ENCODE results near the gene CYP24A1. TPM values are rescaled to one million over a fixed set of nuclear protein-coding genes. Genes with fewer than 3 reads are reported as not detected.

The CYP24A1 gene
- total and polyA plus RNA-seq, 2 of the 13 experiments (the other 11 are each of a cell fraction or from before 2014, with no cell fraction given), result 9.4 to 32.7 TPM

GRCh38 chr20:54118220-54119001 is 55.4 kb downstream of the CYP24A1 start (continued):
- TF ChIP-seq ZNF609 (CRISPR knock-in tag; IDR thresholded peaks at IDR 0.05; ENCODE audit: borderline replicate concordance) (0 out of 2 replicates have a peak, but pooled peaks have one; percentile 22), ATM (IDR thresholded peaks at IDR 0.05; ENCODE audit: borderline replicate concordance) (no peak), SOX13 (IDR thresholded peaks at IDR 0.05) (no peak), SOX13 (CRISPR knock-in tag; conservative IDR thresholded peaks at IDR 0.05 in 1 of 2, IDR thresholded peaks at IDR 0.05 in 1 of 2) (peak in 1 of 2 experiments; percentile 29; a peak in 1 of 4 replicates), KAT8 (CRISPR knock-in tag; IDR thresholded peaks at IDR 0.05) (0 out of 2 replicates have a peak, but pooled peaks have one; percentile 16), HNRNPH1 (optimal IDR thresholded peaks at IDR 0.05; ENCODE audit: low read depth, low read length) (no peak), PATZ1 (CRISPR knock-in tag; IDR thresholded peaks at IDR 0.05) (no peak), MYC (CRISPR knock-in tag; IDR thresholded peaks at IDR 0.05; ENCODE audit: borderline replicate concordance) (no peak), ARID2 (CRISPR knock-in tag; IDR thresholded peaks at IDR 0.05; ENCODE audit: borderline replicate concordance) (no peak), ZHX1 (CRISPR knock-in tag; IDR thresholded peaks at IDR 0.05; ENCODE audit: low read depth) (no peak), ZBTB38 (CRISPR knock-in tag; IDR thresholded peaks at IDR 0.05) (peak; percentile 43; the same call in 1 of the 2 replicates), ZNF333 (CRISPR knock-in tag; IDR thresholded peaks at IDR 0.05; ENCODE audit: borderline replicate concordance) (no peak), ZMAT5 (CRISPR knock-in tag; IDR thresholded peaks at IDR 0.05; ENCODE audit: borderline replicate concordance, low read depth) (no peak), ZNF230 (CRISPR knock-in tag; IDR thresholded peaks at IDR 0.05) (no peak)
